Endothelial cell of umbilical vein (primary cell): ENCODE measurements around the gene G3BP2. TPM values are rescaled to one million over a fixed set of nuclear protein-coding genes. Genes with fewer than 3 reads are reported as not detected.

ENCODE experiments used
- BruUV-seq: library from RNA; stranded (reverse); fragments of 400-500 nt; replicated peaks from 2 replicates; lab custom pipeline; 2021; lab: Mats Ljungman, UMichigan
- CTCF ChIA-PET: fragments of 300-600, 350-600 bp; sonication (Branson Sonifier 250); formaldehyde crosslinking; loops from one replicate; lab custom pipeline; 2021; ENCODE audit warnings: antibody characterized with exemption, inconsistent platforms; lab: Charles Lee
- POLR2A ChIA-PET: fragments of 300-600, 350-600 bp; sonication (Branson Sonifier 250); formaldehyde crosslinking; loops from one replicate; lab custom pipeline; 2021; ENCODE audit warnings: antibody characterized with exemption, inconsistent platforms; lab: Charles Lee
- DNase-seq: peaks from one replicate; pipeline ENCODE4 v3.0.0-alpha.2; 2011; ENCODE audit warnings: low read depth, low spot score
- FAIRE-seq: peaks from 2 replicates; lab custom pipeline; 2011; peaks lifted over from hg19 to GRCh38; lab: Jason Lieb, UNC
- H2AFZ ChIP-seq: 2 replicates; pipeline ENCODE4 v1.6.0; 2012; ENCODE audit warnings: low read depth, low read length, control low read depth, inconsistent platforms
- H3K27ac ChIP-seq: 2 replicates; pipeline ENCODE4 v1.5.1; 2011; ENCODE audit warnings: low read depth, mild to moderate bottlenecking, control low read depth, low read length, moderate library complexity; ENCODE audit not compliant: insufficient read depth
- H3K27me3 ChIP-seq, 2 experiments: 2 replicates each; pipeline versions ENCODE4 v1.6.0 to v1.6.1; 2011; ENCODE audit warnings: low read length in 2 of 2, mixed read lengths in 1 of 2; ENCODE audit not compliant: control insufficient read depth in 2 of 2, insufficient read depth in 2 of 2
- H3K36me3 ChIP-seq, 2 experiments: 2 replicates in 1 of 2; 3 replicates in 1 of 2; pipeline ENCODE4 v1.5.1; 2011; ENCODE audit warnings: low read length in 2 of 2, mild to moderate bottlenecking in 1 of 2, moderate library complexity in 1 of 2; ENCODE audit not compliant: control insufficient read depth in 2 of 2, insufficient read depth in 2 of 2; ENCODE audit errors: extremely low read depth in 1 of 2
- H3K4me1 ChIP-seq: 3 replicates; pipeline ENCODE4 v1.5.1; 2011; ENCODE audit warnings: mild to moderate bottlenecking, low read length; ENCODE audit not compliant: control insufficient read depth, insufficient read depth; ENCODE audit errors: extremely low read depth
- H3K4me2 ChIP-seq: 2 replicates; pipeline ENCODE4 v1.6.1; 2011; ENCODE audit warnings: low read length, control low read depth, mixed read lengths; ENCODE audit not compliant: insufficient read depth
- H3K4me3 ChIP-seq, 3 experiments: fragments of 200-600 bp in 1 of 3; sonication (generic), shearing (Covaris generic) in 1 of 3; replicated peaks in 1 of 3; 2 replicates each; pipeline ENCODE4 v1.5.1; 2011 to 2016; ENCODE audit warnings: control low read depth in 3 of 3, low read length in 3 of 3, mild to moderate bottlenecking in 2 of 3, inconsistent platforms in 1 of 3, low read depth in 1 of 3, moderate library complexity in 1 of 3; ENCODE audit not compliant: insufficient read depth in 1 of 3
- H3K79me2 ChIP-seq: 2 replicates; pipeline ENCODE4 v1.6.0; 2012; ENCODE audit warnings: low read length, inconsistent platforms; ENCODE audit not compliant: control insufficient read depth, insufficient read depth
- H3K9ac ChIP-seq: replicated peaks from 2 replicates; pipeline ENCODE3; 2011; ENCODE audit warnings: low read length, control low read depth; ENCODE audit not compliant: insufficient read depth; ENCODE audit errors: extremely low read depth
- H3K9me1 ChIP-seq: replicated peaks from 3 replicates; pipeline ENCODE4 v1.6.0; 2011; ENCODE audit warnings: mild to moderate bottlenecking, low read length; ENCODE audit not compliant: control insufficient read depth, insufficient read depth; ENCODE audit errors: extremely low read depth
- H3K9me3 ChIP-seq: replicated peaks from 2 replicates; pipeline ENCODE4 v1.5.1; 2012; ENCODE audit warnings: low read length, inconsistent platforms; ENCODE audit not compliant: control insufficient read depth, insufficient read depth
- H4K20me1 ChIP-seq: replicated peaks from 2 replicates; pipeline ENCODE3; 2011; ENCODE audit warnings: mild to moderate bottlenecking, low read length; ENCODE audit not compliant: control insufficient read depth, insufficient read depth; ENCODE audit errors: extremely low read depth
- CTCF ChIP-seq, 2 donors: IDR thresholded peaks; 1 replicate in 1 of 2; 2 replicates in 1 of 2; pipeline ENCODE4 v1.5.1; 2011; ENCODE audit warnings: low read length in 2 of 2, mild to moderate bottlenecking in 2 of 2, moderate library complexity in 2 of 2, control low read depth in 1 of 2, inconsistent platforms in 1 of 2, low read depth in 1 of 2; ENCODE audit not compliant: insufficient read depth in 1 of 2; ENCODE audit errors: extremely low read depth in 1 of 2
- EZH2 ChIP-seq: IDR thresholded peaks from 2 replicates; pipeline ENCODE4 v1.6.1; 2012; ENCODE audit warnings: borderline replicate concordance, low read depth, mild to moderate bottlenecking, moderate library complexity, low read length, inconsistent platforms; ENCODE audit not compliant: severe bottlenecking
- FOS ChIP-seq: IDR thresholded peaks from 2 replicates; pipeline ENCODE4 v1.6.1; 2011; ENCODE audit warnings: mild to moderate bottlenecking, low read length, moderate library complexity, borderline replicate concordance; ENCODE audit not compliant: insufficient read depth
- GATA2 ChIP-seq: IDR thresholded peaks from 2 replicates; pipeline ENCODE4 v1.7.0; 2011; ENCODE audit warnings: low read depth, mild to moderate bottlenecking, moderate library complexity, mixed read lengths, low read length; ENCODE audit not compliant: insufficient read length, insufficient read depth
- JUN ChIP-seq: IDR thresholded peaks from 2 replicates; pipeline ENCODE4 v1.6.1; 2011; ENCODE audit warnings: borderline replicate concordance, low read depth; ENCODE audit not compliant: insufficient read length, insufficient read depth
- MAX ChIP-seq: IDR thresholded peaks from 2 replicates; pipeline ENCODE4 v1.6.1; 2011; ENCODE audit not compliant: insufficient read depth, insufficient read length
- MYC ChIP-seq: IDR thresholded peaks from one replicate; pipeline ENCODE4 v1.6.1; 2011; ENCODE audit warnings: mild to moderate bottlenecking, low read depth, low read length
- POLR2A ChIP-seq: IDR thresholded peaks from 2 replicates; pipeline ENCODE4 v1.6.1; 2012; ENCODE audit warnings: low read depth, mild to moderate bottlenecking, control low read depth, low read length
- POLR2AphosphoS5 ChIP-seq: IDR thresholded peaks from 2 replicates; pipeline ENCODE4 v1.6.1; 2012; ENCODE audit warnings: low read depth, mild to moderate bottlenecking, control low read depth, low read length, moderate library complexity; ENCODE audit not compliant: insufficient read depth
- dilution Hi-C: fragments of 300-500 bp; cut with MboI; formaldehyde crosslinking; loops from one replicate; pipeline ENCODE4 v1.15.0; 2019; ENCODE audit warnings: low sequenced_read_pairs; ENCODE audit not compliant: extremely low pct_ligation_motif_present
- intact Hi-C: fragments of 100-400 bp; cut with micrococcal nuclease; formaldehyde crosslinking; loops from one replicate; pipeline ENCODE4 v1.10.0; 2022
- polyA plus RNA-seq, 4 experiments: library from polyadenylated mRNA; depleted of rRNA in 3 of 4; stranded (reverse) in 3 of 4; unstranded in 1 of 4; fragments of >200 nt; gene quantifications; 2 replicates each; pipeline versions ENCODE4 v1.2.1 to v1.2.3, GENCODE V29; 2011 to 2012; ENCODE audit warnings: missing spikeins in 1 of 4
- total RNA-seq: library from RNA; stranded (reverse); gene quantifications from 2 replicates; pipeline ENCODE4 v1.2.3, GENCODE V29; 2021

G3BP2 gene
- total and polyA plus RNA-seq, 2 donors (not counting 3 experiments of a cell fraction or from before 2014, with no cell fraction given) = 61.1 to 180 TPM

- Histone ChIP-seq H3K79me2 (no peaks in the 10 kb centered on the region), H4K20me1 (no peaks in the 10 kb centered on the region), H3K9me1 (no peaks in the 10 kb centered on the region), H2AFZ (no peak overlapping the region), H3K9me3 (no peaks in the 10 kb centered on the region), H3K4me1 (no peaks in the 10 kb centered on the region), H3K27ac (no peak overlapping the region), H3K27me3 (no peaks in the 10 kb centered on the region), H3K36me3 (no peaks in the 10 kb centered on the region), H3K4me2 (no peak overlapping the region), H3K4me3 (no peak overlapping the region), H3K9ac (no peak overlapping the region)
- no peak for TF ChIP-seq JUN
- no peak for TF ChIP-seq MAX
- no peak for TF ChIP-seq EZH2
- TF ChIP-seq POLR2AphosphoS5 = no peak
- dilution Hi-C loops = no loop called here
- BruUV-seq = no TSS peak
- DNase-seq (no peak), FAIRE-seq (no peak)
- CTCF ChIA-PET = interaction anchor here (1.0 kb wide), 1 partner anchor 24 kb away, joined by 3 read pairs; no protein-coding TSS in a partner anchor
- intact Hi-C loops = no loop called here
- POLR2A ChIA-PET = no interaction called here
Measured at GRCh38 chr4:75696581-75696980, 23.4 kb upstream of the G3BP2 start.

- Histone ChIP-seq H3K4me2 (no peak overlapping the region), H4K20me1 (no peaks in the 10 kb centered on the region), H2AFZ (no peak overlapping the region), H3K9ac (no peak overlapping the region), H3K9me3 (no peaks in the 10 kb centered on the region), H3K4me3 (no peak overlapping the region), H3K27ac (no peak overlapping the region), H3K4me1 (no peaks in the 10 kb centered on the region), H3K36me3 (no peaks in the 10 kb centered on the region), H3K9me1 (no peaks in the 10 kb centered on the region), H3K79me2 (no peaks in the 10 kb centered on the region), H3K27me3 (no peaks in the 10 kb centered on the region)
- dilution Hi-C loops = no loop called here
- TF ChIP-seq JUN = no peak
- TF ChIP-seq FOS = no peak
- no peak for TF ChIP-seq POLR2A
- TF ChIP-seq MYC = no peak
- no peak for TF ChIP-seq MAX
- TF ChIP-seq EZH2 = no peak
- TF ChIP-seq POLR2AphosphoS5 = no peak
- TF ChIP-seq CTCF (IDR thresholded peaks at IDR 0.05; ENCODE audit: extremely low read depth in 1 of 2, insufficient read depth in 1 of 2, low read depth in 1 of 2, low read length in 2 of 2) = no peak
- TF ChIP-seq GATA2 = no peak
- ChIA-PET CTCF (interaction anchor here (1.0 kb wide), 1 partner anchor 24 kb away, joined by 3 read pairs; no protein-coding TSS in a partner anchor), POLR2A (no interaction called here)
- FAIRE-seq (no peak), DNase-seq (no peak)
- intact Hi-C loops = no loop called here
- no TSS peak for BruUV-seq
Measured at GRCh38 chr4:75696071-75696470, 22.9 kb upstream of the G3BP2 start.
